ENCODE measurements around the gene MTMR3.

The MTMR3 gene

GRCh38 chr22:29903371-29903770, 20.4 kb downstream of the MTMR3 start:
- DNase-seq (ENCODE audit: low read depth), result no peak
- H3K4me3 ChIP-seq (ENCODE audit: low read length), result no peak overlapping the region
- TF ChIP-seq CTCF (conservative IDR thresholded peaks at IDR 0.05; ENCODE audit: low read length), result no peak

- H3K4me3 ChIP-seq (ENCODE audit: low read length), result no peak overlapping the region
- DNase-seq (ENCODE audit: low read depth), result no peak
- TF ChIP-seq CTCF (conservative IDR thresholded peaks at IDR 0.05; ENCODE audit: low read length), result no peak
Measured at GRCh38 chr22:29904020-29904419, 21.0 kb downstream of the MTMR3 start.

- peak; percentile 81 for DNase-seq (ENCODE audit: low read depth)
Measured at GRCh38 chr22:29907753-29908515, 25.0 kb downstream of the MTMR3 start.

GRCh38 chr22:29912141-29912540, 29.2 kb downstream of the MTMR3 start:
- TF ChIP-seq CTCF (conservative IDR thresholded peaks at IDR 0.05; ENCODE audit: low read length), result no peak
- H3K4me3 ChIP-seq (ENCODE audit: low read length), result no peak overlapping the region
- no peak for DNase-seq (ENCODE audit: low read depth)

More at GRCh38 chr22:29907753-29908515, 25.0 kb downstream of the MTMR3 start:
- TF ChIP-seq CTCF (conservative IDR thresholded peaks at IDR 0.05; ENCODE audit: low read length), result no peak
- no peak overlapping the region for H3K4me3 ChIP-seq (ENCODE audit: low read length)

- no peak for TF ChIP-seq CTCF (conservative IDR thresholded peaks at IDR 0.05; ENCODE audit: low read length)
- DNase-seq (ENCODE audit: low read depth), result peak; percentile 89
- H3K4me3 ChIP-seq (ENCODE audit: low read length), result no peak overlapping the region
Measured at GRCh38 chr22:29912605-29913398, 29.8 kb downstream of the MTMR3 start.

- H3K4me3 ChIP-seq (ENCODE audit: low read length), result no peak overlapping the region
- DNase-seq (ENCODE audit: low read depth), result peak; percentile 86
- no peak for TF ChIP-seq CTCF (conservative IDR thresholded peaks at IDR 0.05; ENCODE audit: low read length)
Measured at GRCh38 chr22:29914165-29914564, 31.2 kb downstream of the MTMR3 start.

Measured in AG10803 (cell line).